Lung microvascular endothelial cell (primary cell): Measurements from ENCODE around the gene CHST11. TPM values are rescaled to one million over a fixed set of nuclear protein-coding genes. Genes with fewer than 3 reads are reported as not detected.

Experiments used
- DNase-seq, 2 donors: peaks; one replicate each; pipeline versions ENCODE4 v3.0.0 to v3.0.0-alpha.2; 2010; ENCODE audit warnings: low read depth in 2 of 2
- total RNA-seq: library from RNA; depleted of rRNA; stranded (reverse); fragments of >200 nt; gene quantifications from 2 replicates; pipeline ENCODE4 v1.2.1, GENCODE V29; 2014

Gene CHST11
- total RNA-seq, 1 donor from 2014 or later = 4.8 TPM

- DNase-seq = no peak
Measured at GRCh38 chr12:104691721-104692556, 235.2 kb downstream of the CHST11 start.

- no peak for DNase-seq
Measured at GRCh38 chr12:104692557-104693218, 235.9 kb downstream of the CHST11 start.

GRCh38 chr12:104693493-104693892 lies 236.7 kb downstream of the CHST11 start:
- DNase-seq = no peak

- DNase-seq = peak in 1 of 2 donors; percentile 75
Measured at GRCh38 chr12:104694161-104694560, 237.4 kb downstream of the CHST11 start.

- peak in 1 of 2 donors; percentile 26 for DNase-seq
Measured at GRCh38 chr12:104694711-104695110, 238.0 kb downstream of the CHST11 start.

GRCh38 chr12:104695453-104696148 lies 238.9 kb downstream of the CHST11 start:
- DNase-seq = peak; percentile 9 to 95

GRCh38 chr12:104697186-104697585 lies 240.4 kb downstream of the CHST11 start:
- no peak for DNase-seq

GRCh38 chr12:104698871-104699270 lies 242.1 kb downstream of the CHST11 start:
- DNase-seq = no peak

GRCh38 chr12:104699489-104700190 lies 242.9 kb downstream of the CHST11 start:
- DNase-seq = no peak

- DNase-seq = no peak
Measured at GRCh38 chr12:104700324-104700723, 243.6 kb downstream of the CHST11 start.

GRCh38 chr12:104701301-104701700 lies 244.6 kb downstream of the CHST11 start:
- DNase-seq = no peak

- no peak for DNase-seq
Measured at GRCh38 chr12:104701756-104702155, 245.0 kb downstream of the CHST11 start.

GRCh38 chr12:104702565-104703139 lies 245.9 kb downstream of the CHST11 start:
- DNase-seq = no peak

- no peak for DNase-seq
Measured at GRCh38 chr12:104703372-104703771, 246.6 kb downstream of the CHST11 start.

- no peak for DNase-seq
Measured at GRCh38 chr12:104704224-104704779, 247.6 kb downstream of the CHST11 start.

GRCh38 chr12:104707194-104707593 lies 250.4 kb downstream of the CHST11 start:
- DNase-seq = no peak

- DNase-seq = no peak
Measured at GRCh38 chr12:104707794-104708558, 251.2 kb downstream of the CHST11 start.

GRCh38 chr12:104708891-104709290 lies 252.1 kb downstream of the CHST11 start:
- DNase-seq = no peak

GRCh38 chr12:104709692-104710435 lies 253.1 kb downstream of the CHST11 start:
- no peak for DNase-seq
